Activated effector memory CD4-positive, alpha-beta T cell treated with anti-CD3 and anti-CD28 coated beads, Interleukin-2, amount 50 U/mL, for 16 hours (primary cell): ENCODE measurements around the gene TBX10.
"Not testable (repeated sequence)": the region's sequence is repeated elsewhere in the genome, so short reads cannot be mapped to it uniquely, and the experiment has no call there.

Experiments used
- DNase-seq: peaks from one replicate; pipeline ENCODE4 v3.0.0-alpha.2; 2020

TBX10 gene

DNA sequence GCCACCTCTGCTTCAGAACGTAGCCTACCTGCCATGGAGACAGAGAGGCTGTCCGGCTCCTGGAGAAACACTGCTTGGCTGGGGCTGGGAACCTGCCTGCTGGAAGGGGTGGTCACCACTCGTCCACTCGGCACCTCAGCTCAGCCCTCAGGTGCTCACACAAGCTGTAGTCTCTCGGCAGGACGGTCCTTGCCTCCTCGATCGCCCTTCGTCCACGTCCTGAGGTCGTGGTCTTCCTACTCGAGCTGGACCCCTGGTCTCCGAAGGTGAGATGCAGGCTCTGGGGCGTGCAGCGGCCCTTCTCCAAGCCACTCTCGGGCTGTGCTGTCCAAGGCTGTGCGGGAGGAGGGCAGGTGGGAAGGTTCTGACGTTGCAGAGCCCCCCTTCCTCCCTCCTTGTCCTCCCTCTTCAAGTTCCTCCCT is at the start of gene TBX10:
TBX10 (minus strand) TSS at position 326 of the 422 bp plus-strand sequence; CDS start at position 35, 291 bp downstream.
- peak; percentile 60 for DNase-seq

DNA sequence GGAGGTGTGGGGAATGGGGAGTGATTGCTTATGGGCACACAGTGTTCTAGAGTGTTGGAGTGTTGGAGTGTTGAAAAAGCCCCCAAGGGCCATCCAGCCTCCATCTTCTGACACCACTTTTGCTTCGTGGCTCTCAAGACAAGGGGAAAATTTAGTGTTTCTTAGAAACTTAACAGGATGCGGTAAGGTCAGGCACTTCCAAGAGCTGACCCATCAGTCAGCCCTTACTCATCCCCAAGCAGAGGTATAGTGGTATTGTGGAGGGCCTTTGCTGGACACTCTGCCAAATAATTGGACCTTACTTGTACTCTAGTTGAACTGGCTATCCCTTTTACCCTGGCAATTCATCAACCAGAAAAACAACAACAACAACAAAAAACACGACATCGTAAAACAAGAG is 49.6 kb upstream of the TBX10 start:
- no peak for DNase-seq

DNA sequence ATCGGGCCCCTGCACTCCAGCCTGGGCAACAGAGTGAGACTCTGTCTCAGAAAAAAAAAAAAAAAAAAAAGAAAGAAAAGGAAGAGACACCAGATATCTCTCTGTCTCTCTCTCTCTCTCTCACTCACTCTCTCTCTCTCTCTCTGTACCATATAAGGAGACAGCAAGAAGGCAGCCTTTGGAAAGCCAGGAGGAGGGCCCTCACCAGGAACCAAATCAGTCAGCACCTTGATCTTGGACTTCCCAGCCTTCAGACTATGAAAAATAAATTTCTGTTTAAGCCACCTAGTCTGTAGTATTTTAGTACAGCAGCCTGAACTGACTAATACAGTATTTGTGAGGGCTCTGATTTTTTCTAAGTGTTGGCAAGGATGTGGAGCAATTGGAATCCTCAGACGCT is 48.4 kb upstream of the TBX10 start:
- DNase-seq = no peak

DNA sequence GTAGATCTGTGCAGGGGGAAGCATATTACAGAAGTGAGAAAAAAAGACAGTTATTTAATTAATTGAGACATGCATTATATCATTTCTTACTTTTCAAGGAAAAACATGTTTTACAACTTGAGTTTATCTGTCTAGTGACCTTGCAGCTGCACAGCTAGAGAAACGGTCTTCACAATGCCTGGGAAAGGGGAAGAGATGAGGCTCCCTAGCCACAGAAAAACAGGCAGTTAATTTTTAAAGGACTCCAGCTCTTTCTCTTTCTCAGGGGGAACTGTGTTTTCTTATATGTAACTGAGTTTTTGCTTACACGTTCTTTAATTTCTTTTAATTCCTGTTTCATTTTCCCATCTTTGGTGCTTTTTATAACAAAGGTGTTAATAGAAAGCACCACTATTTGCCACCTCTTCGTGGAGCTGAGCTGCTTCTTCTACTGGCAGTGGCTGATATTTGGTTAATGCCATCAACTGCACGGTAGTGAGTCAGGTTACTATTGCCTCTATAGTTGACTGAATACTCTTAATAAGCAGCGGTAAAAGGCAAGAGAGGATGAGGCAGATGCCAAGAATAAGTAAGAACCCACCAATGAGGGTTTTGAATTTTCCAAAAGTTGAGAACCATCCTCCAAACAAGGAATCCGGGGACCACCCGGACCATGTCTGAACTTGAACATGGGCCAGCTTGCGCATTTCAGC is 46.2 kb upstream of the TBX10 start:
- not testable (repeated sequence) for DNase-seq

DNA sequence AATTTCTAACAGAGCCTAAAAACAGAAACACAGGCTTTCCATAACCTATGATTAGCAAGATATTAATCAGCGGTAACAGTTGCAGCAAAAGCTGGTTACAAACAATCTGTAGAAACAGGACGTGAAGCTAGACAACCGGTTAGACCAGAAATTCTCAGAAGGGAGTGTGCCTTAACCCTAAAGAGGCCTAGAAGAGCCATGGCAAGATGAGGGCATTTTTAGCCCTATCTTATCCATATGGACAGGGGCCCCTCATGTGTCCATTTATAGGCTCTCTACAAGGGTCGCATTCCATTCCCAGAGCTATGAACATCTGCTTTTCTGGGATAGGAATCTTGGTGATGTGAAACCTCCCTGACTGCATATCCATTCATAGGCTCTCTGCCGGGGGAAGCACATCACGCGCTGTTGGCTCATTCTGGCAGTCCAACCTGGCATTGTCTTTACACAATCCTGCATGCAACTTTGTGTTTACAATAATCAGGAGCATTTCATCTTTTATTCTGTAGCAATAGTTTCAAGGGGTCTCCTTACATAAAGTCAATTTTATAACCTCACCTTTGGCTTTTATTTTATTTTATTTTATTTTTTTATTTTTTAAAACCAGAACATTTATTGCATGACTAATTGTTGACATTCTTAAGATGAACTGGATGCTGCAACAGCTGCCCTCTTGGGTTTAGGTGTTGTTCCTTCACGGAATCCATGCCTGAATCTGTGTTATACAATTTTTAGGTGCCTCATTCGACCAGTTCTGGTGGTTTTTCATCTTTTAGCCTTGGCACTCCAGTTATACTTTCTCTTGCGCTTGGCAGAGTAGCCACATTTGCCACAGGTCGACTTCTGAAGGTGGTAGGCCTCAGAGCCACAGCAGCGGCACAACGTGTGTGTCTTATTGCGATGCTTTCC is 42.8 kb upstream of the TBX10 start:
- not testable (repeated sequence) for DNase-seq

DNA sequence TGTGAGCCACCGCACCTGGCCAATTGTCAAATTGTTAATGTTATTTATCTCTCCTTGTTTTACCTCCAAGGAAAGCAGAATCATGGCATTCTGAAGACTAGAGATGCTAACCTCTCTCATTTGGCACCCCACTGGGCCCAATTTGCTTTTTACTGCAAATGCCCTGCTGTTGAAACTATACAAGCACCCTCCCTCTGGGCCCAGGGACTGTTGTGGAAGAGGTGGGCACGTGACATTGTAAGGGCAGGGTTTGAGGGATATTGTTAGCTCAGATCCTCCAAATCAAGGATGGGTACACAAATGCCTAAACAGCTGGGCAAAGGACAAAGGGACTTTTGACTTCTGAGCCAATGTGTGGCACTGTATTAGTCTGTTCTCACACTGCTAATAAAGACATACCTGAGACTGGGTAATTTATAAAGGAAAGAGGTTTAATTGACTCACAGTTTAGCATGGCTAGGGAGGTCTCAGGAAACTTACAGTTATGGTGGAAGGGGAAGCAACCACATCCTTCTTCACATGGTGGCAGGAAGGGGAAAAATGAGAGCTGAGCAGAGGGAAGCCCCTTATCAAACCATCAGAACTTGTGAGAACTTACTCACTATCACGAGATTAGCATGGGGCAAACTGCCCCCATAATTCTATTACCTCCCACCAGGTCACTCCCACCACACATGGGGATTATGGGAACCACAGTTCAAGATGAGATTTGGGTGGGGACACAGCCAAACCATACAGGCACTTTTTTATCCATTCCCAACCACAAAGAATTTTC is 41.3 kb upstream of the TBX10 start:
- DNase-seq = no peak

DNA sequence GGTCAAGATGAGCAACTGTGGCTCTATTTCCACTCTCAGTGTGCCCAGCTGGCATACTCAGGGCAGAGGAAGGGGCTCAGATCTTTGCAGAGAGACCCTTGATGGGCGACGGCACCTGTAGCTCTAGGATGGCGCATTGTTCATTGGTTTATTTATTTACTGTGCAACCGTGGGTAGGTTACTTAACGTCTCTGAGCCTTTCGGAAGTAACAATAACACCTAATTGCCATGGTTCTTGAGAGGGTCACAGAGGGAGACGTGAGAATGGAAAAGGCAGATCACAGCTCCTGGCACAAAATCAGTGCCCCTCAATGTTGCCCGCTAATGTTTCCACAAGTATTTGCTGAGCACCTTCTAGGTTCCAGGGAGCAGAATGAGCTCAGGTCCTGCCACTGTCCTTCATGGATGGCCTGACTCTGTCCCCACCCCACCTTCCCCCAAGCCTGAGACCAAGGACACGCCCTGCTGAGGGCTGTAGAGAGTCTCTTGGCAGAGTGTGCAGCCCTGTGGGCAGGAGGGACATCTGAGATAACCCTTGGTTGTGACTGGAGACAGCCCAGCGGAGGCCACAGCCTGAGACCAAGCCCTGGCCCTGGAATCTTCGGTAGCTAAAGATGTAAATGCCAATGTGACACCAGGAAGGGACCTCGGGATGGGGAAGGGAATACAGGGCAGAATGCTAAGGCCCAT is 35.6 kb upstream of the TBX10 start:
- no peak for DNase-seq

DNA sequence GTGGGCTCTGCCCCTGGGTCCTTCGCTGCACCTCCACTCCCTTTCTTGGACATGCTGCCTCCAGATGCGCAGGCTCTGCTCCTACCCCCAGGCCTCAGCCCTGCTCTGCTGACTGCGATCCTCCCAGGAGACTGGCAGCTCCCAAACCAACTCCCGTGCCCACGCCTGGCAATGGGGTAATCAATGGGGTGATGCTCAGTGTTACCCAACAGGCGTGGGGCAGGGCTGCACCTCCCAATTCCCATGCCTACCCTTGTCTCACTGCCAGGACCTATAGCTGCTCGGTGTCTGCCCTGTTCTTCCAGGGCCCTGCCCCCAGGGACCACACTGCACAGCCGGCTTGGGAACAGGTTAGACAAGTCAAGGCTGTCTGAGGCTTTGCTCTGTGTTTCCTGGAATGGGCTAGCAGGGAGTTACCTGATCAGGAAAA is 34.9 kb upstream of the TBX10 start, which contains the start of gene ALDH3B2:
ALDH3B2 (minus strand) TSS at position 182 of the 430 bp plus-strand sequence. CDS start 7,688 bp downstream, outside the sequence.
- DNase-seq = no peak

DNA sequence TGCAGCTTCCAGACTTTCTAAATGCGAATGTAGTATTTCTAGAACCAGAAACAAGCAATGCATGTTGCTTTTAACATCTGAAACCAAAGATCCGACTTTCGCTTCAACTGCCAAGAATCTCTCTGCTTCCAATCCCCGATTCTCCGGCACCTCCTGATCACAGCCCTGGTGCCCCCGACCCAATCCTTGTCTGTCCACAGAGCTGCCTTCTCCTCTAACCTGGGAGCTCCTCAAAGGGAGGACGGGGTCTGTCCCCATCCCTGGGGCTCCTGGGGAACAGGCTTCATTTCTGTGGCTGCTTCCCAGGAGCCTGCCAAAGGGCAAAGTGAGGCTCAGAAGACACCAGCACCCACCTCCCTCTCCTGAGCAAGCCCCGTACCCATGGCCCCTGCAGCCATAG is 34.3 kb upstream of the TBX10 start:
- no peak for DNase-seq

DNA sequence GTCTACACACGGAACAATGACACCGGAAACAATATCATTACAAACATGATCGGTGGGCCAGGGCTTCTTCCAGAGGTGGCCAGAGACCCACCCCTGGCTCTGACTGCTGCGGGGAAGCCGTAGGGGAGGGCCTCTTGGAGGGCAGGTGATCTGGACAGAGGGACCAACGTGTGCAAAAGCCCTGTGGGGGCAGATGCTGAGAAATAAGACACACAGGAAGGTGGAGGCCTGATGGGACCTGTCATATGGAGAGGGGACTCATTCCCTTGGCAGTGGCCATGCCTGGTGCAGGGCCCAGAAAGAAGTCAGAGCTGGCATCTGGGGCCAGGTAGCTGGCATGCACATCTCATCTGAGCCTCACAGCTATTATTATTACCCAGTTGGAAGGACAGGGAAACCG is 33.8 kb upstream of the TBX10 start:
- no peak for DNase-seq

DNA sequence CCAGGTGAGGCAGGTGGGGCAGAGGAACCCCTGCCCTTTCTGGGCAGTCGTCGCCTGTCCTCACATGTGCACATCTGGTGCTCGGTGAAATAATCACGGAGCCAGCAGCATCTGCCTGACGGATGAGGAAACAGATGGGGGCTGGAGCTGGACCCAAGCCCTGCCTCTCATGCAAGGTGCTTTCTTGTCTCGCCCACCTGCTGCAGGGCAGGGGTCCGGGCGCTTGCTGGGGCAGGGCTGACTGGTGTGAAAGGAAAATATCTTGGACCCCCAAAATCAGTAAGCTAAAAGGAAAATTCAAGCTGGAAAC is 31.6 kb upstream of the TBX10 start:
- no peak for DNase-seq

DNA sequence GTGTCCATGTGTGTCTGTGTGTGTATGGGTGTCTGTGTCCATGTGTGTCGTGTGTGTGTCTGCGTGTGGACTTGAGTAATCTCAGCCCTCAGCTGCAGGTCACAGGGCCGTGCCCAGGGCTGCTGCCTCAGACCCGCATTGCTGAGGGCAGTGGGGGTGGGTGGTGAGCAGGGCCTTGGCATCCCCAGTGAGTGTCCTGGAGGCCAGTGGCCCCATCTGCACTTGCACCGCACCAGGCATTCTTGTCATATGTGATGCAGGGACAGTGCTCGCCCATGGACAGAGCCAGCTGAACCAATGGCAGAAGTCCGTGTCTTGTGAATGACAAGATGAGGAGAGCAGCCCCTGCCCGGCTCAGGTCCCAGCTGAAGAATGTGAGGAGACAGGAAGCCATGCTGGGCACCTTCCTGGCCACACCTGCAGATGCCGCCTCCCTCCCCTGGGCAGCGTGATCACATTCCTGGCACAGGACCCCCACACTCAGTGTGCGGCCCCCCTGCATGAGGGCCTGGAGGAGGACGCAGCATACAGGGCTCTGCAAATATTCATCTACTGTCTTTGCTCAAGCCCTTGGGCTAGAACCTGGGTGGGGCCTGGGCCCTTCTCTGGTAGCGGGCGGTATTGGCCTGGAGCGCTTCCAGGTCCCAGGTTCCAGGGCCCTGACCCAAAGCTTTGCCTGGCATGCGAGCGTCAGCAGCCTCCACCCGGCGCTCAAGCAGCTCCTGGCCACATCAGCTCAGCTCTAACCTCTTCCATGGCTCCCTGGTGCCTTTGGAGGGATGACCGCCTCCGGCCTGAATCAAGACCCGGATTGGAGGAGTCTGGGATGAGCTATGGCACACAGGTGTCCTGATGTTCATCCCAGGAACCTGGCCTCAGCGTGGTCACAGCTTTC is 31.0 kb upstream of the TBX10 start:
- no peak for DNase-seq

DNA sequence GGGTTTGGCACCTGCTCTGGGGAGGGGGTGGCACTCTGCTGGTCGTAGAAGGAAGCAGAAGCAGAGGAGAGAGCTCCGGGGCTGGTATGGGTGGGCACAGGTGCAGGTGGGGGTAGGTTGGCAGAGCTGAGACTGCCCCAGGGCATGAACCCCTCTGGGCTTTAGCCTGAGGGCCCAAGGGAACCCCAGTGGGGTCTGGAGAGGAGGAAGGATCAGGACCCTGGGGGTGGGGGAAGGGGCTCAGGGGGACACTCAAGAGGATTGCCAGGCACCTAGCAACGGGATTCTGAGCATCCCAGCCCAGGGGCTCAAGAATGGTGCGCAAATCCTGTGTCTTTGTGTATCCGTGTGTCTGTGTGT is 28.6 kb upstream of the TBX10 start:
- no peak for DNase-seq

DNA sequence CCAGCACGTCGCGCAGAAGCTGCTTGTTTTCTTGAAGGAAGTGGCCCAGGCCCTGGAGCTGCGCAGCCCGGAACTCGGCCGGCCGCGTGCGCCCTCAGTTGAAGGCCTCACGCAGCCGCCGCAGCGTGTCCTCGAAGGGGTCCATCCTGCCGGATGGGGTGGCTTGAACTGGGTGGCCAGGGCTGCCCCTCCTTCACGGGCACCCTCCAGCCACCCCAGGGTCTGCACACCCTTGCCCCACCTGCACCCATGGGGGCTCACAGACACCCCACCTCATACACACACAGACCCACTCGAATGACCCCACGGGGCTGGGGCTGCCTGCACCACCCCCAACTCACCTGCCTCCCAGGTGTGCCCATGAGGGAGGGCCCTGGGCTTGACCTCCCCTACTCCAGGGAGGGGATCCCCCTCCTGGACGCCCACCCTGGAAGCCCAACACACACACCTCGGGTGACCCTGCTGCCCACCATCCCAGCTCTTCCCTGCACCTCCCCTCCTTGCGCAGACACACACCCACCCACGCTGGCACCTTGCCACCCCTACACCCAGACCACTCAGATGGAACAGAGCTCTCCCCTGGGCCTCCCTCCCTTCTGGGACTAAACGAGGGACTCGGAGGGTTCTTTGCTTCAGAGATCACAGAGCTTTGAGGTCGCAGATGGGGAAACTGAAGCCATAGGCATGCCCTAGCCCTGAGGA is 28.1 kb upstream of the TBX10 start:
- no peak for DNase-seq

DNA sequence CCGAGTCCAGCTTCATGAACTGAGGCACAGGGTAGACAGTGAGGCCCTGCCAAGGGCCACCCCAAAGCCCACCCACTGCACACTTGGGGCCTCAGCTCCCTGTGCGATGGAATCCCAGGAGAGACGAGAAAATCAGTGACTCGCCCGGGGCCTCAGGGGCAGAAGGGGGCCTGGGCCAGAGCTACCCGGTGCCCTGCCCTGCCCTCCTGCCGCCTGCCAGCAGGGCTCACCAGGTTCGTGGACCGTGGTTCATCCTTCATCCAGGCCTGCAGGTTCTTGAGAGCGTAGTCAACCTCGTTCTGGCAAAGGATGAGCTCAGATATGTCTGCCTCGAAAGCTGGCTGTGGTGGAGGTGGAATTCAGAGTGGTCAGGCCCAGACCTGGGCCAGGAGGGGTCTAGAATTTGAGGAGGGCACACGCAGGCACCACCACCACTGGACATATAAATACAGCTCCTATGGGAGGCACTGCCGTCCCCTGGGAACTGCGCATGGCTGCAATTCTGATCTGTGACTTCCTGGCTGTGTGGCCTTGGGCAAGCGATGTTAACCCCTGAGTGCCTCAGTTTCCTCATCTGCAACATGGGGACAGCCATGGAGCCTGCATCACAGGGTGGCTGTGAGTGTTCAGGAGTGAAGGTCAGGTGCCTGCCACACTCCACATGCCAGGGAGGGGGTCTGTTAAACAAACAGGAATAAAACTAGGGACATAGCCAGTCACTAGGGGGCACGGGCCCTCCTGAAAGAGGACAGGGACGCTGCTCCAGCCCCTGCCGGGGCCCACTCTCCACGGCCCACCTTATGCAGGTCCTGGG is 27.3 kb upstream of the TBX10 start:
- no peak for DNase-seq

DNA sequence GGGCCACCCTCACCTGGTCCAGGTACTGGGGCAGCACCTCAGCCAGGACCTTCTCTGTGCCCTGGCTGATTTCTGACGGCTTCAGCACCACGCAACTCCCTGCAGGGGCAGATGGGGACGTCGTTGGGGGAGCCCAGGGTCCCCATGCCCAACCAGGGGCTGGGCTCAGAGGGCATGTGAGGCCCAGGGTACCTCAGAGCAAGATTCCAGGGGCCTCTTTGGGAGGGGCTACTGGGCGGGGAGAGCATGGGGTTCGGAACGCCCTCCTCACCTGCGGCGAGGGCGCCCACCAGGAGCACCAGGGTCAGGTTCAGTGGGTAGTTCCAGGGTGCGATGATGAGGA is 26.7 kb upstream of the TBX10 start:
- no peak for DNase-seq

DNA sequence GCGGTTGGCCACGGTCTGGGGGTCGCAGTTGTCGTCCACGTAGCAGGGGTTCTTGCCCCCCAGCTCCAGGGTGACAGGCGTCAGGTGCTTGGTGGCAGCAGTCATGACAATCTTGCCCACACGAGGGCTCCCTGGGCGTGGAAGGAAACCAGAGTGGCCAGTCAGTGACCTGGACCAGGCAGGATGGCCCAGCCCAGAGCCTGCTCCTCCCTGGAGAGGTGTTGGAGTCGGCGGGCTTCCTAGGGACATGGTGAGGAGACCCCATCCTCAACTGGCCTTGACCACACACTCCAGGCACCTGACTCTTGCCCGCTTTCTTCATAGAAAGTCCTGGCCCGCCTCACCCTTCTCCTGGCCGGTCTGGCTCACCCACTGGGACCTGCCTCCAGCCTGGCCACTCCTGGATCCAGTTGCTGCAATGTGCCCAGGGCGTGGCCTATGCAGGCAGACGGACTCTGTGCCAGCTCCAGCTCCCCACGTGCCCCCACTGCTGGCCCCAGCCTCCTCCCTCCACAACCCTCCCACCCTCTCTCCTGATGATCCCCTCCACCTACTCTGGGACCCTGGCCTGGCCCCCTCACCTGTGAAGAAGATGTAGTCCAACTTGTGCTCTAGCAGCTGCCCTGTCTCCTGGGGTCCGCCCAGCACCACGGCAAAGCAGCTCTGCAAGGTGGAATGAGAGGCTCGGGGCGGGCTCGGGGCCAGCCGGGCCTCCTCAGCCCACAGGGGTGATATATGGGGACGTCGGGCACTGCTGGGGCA is 26.2 kb upstream of the TBX10 start:
- no peak for DNase-seq

DNA sequence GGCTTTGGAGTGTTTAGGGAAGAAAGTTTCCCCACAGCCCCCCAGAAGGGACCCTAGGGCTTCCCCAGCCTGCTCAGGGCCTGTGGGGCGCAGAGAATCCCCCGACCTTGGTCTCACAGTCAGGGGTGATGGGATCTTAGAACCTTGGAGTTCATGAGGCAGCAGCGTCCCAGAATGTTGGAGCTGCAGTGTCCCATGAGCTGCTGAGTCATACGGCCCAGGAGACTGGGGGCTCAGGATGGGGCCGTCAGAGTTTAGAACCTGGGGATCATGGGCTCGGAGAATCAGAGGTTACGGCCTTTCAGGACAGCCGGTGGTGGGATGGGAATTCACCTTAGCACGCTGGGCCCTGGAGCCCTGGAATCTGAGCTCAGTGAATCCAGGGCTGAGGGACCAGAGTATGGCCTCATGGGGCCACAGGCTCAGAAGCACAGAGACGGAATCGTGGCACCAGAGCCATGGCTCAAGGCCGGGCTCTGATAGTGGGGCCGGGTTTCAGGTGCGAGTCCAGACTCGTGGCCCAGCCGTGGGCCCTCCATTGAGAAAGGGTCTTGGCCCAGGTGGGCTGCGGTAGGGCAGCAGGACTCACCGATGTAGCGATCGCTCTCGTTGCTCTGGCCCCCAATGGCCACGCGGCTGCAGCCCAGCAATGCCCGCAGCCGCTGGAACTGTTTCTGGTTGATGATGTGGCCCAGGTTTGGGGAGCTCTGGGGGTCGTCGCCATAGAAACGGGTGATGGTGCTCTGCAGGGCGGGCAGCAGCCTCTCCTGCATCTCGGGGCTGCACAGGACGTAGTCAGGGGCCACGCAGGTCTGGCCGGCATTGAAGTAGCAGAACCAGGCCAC is 25.4 kb upstream of the TBX10 start:
- DNase-seq = no peak

DNA sequence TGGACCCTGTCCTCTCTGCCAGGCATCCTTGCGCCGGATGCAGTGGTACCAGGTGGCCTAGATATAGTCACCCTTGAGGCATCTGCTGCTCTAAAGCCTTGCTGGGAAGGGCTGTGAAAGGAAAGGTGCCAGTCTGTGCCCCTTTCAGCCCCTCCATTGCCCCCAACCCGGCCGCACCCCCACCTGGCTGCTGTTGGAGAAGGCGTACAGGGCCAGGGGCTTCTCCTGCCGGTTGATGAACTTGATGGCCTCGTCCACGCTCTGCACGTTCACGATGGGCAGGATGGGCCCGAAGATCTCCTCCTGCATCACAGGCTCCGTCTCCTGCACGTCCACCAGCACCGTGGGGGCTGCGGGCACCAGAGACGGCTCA is 24.6 kb upstream of the TBX10 start:
- DNase-seq = no peak
